Activated CD4-positive, alpha-beta T cell treated with anti-CD3 and anti-CD28 coated beads for 24 hours (primary cell): ENCODE measurements around the gene SERINC4.
"Not testable (repeated sequence)": the region's sequence is repeated elsewhere in the genome, so short reads cannot be mapped to it uniquely, and the experiment has no call there.

Experiments
- DNase-seq, 2 donors: peaks; one replicate each; pipeline ENCODE4 v3.0.0-alpha.2; 2020; ENCODE audit warnings: low read depth in 2 of 2

Gene SERINC4

DNA sequence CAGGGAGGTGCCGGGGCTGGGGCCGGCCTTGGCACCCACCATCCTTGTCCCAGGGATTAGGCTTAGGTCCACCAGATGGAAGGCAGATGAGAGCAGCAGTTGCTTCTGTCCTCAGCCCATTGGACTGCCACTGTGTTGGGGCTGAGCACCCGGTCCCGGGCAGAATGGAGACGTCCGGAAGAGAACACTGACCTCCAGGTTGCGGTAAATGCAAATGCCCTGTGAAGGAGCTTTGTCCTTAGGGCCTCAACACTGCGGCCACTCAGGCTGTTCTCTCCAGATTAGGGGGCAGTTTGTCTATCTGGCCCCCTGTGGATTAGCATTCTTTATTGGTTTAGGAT, at the start of gene SERINC4:
SERINC4 (minus strand) TSS at position 276 of the 341 bp plus-strand sequence; CDS start at position 42, 234 bp downstream.
- no peak for DNase-seq

GRCh38 chr15:43845421-43845820, 45.4 kb upstream of the SERINC4 start:
- no peak for DNase-seq

GRCh38 chr15:43832485-43832884, 32.5 kb upstream of the SERINC4 start:
- not testable (repeated sequence) for DNase-seq

GRCh38 chr15:43831519-43832052, 31.6 kb upstream of the SERINC4 start:
- DNase-seq, result not testable (repeated sequence)

- not testable (repeated sequence) for DNase-seq
Measured at GRCh38 chr15:43830691-43831275, 30.8 kb upstream of the SERINC4 start.

DNA sequence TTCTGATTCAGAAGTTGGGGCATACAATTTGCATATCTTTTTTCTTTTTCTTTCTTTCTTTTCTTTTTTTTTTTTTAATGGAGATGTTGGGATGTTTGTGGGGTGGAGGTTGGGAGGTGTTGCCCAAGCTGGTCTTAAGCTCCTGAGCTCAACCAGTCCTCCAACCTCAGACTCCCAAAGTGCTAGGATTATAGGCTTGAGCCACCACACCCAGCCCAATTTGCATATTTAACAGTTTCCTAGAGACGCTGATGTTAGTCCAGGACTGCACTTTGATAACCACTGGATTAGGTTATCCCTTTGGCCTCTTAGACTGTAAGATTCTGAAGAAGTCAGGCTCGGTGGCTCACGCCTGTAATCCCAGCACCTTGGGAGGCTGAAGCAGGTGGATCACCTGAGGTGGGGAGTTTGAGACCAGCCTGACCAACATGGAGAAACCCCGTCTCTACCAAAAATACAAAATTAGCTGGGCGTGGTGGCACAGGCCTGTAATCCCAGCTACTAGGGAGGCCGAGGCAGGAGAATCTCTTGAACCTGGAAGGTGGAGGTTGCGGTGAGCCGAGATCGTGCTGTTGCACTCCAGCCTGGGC, 30.0 kb upstream of the SERINC4 start:
- DNase-seq, result not testable (repeated sequence)

- peak in 1 of 2 donors; percentile 14 for DNase-seq
Measured at GRCh38 chr15:43828061-43828657, 28.1 kb upstream of the SERINC4 start.

DNA sequence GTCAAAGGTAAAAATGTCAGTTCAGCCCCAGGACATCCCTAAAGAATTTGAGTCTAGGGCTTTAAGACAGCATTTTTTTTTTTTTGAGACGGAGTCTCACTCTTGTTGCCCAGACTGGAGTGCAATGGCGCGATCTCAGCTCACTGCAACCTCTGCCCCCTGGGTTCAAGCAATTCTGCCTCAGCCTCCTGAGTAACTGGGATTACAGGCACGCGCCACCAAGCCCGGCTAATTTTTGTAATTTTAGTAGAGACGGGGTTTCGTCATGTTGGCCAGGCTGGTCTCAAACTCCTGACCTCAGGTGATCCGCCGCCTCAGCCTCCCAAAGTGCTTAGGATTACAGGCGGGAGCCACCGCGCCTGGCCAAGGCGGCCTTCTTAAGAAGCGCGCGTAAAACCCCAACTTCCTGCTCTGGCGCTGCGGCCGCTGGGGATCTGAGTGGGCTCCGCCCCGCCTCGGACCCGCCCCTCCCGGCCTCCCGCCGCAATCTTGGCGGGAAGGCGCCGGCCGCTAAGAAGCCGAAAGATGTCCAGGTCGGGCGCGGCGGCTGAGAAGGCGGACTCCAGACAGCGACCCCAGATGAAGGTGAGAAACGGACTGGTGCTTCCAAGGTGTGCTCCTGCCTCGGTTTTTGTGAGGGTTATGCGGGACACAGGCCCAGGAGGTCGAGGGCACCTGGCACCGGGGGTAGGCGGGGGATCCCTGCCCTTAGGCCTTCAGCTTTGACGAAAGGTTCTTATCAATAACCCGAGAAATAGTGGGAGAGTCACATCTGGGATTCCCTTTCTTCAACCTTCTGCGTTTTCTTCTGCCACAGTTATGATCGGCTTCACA, 26.7 kb upstream of the SERINC4 start, which contains the start of gene WDR76:
WDR76 (plus strand) TSS at position 495 of the 834 bp plus-strand sequence; CDS start at position 526, 31 bp downstream.
- DNase-seq, result peak; percentile 58 to 80

GRCh38 chr15:43826029-43826507, 26.0 kb upstream of the SERINC4 start:
- DNase-seq, result no peak

GRCh38 chr15:43825305-43825704, 25.3 kb upstream of the SERINC4 start:
- DNase-seq, result not testable (repeated sequence)

GRCh38 chr15:43824302-43825246, 24.6 kb upstream of the SERINC4 start, which contains the start of gene MFAP1:
MFAP1 (minus strand) TSS chr15:43824690; CDS start chr15:43824569, 121 bp downstream.
- peak; percentile 85 to 86 for DNase-seq

DNA sequence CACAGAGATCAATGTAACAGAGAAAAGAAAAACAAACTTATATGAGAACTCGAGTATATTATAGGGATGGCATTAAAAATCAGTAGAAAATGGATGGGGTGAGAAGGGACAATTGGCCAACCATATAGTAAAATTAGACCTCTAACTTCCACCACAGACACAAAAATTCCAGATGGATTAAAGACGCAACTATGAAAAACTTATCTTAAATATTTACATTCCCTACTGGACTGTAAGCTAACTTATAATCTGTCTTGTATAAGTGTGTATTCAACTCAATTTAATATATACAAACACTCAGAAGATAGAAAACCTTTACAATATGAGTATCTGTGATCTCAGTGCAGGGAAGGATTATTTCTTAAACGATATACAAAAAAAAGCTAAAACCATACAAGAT, 21.5 kb upstream of the SERINC4 start:
- no peak for DNase-seq

DNA sequence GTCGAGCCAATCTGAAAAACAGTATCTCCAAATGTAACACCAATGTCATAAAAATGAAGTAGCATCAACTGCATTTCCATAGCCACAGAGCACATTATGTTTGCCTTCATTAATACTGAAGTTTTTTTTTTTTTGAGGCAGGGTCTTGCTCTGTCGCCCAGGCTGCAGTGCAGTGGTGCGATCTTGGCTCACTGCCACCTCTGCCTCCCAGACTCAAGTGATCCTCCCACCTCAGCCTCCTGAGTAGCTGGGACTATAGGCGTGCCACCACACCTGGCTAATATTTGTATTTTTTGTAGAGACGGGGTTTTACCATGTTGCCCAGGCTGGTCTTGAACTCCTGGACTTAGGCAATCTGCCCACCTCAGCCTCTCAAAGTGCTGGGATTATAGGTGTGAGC, 15.0 kb upstream of the SERINC4 start:
- DNase-seq, result not testable (repeated sequence)

DNA sequence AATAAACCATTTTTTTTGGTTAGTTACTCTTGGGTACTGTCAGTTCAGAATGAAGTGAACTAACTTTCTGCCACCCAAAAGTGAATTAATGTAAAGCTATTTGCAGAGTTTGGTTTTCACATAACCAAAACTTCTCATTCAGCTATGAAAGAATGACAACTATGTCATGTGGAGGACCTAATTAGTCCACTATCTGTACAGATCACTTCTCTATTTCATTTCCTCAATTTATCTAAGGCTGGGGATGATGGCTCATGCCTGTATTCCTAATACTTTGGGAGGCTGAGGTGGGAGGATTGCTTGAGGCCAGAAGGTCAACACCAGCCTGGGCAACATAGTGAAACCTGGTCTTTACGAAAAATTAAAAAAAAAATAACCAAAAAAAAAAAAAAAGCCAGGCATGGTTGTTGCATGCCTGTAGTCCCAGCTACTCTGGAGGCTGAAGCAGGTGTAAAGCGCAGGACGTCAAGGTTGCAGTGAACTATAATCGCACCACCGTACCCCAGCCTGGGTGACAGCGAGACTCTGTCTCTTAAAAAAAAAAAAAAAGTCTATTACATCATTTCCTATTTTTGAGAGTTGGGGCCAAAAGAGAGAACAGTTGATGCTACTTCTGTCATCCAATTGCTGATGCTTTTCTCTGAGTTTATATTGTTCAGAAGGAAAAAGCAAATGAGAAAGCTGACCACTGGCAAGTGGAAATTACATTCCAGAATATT, 9.1 kb upstream of the SERINC4 start:
- DNase-seq, result no peak

DNA sequence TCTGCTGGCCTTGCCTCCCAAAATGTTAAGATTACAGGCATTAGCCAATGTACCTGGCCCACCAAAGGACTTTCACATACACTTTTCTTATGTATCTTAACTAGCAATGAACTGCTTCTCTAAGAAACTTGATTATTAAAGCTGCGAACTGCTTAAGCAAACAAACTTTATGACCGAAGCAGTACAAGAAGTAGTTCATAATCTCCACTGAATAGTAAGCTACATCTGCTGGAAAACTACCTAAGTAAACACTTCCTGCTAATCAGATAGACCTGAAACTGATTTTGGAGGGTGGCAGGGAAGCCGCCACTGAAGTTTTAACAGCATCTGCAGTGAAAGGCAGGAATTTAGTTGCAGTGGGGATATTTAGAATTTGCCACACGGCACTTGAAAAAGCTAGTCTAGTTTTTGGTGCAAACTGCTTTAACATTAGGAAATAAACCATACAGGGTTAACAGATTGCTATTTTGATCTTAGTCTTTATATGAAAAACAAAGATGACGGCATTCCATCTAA, 8.5 kb upstream of the SERINC4 start:
- no peak for DNase-seq

GRCh38 chr15:43802676-43803075, 2.7 kb upstream of the SERINC4 start:
- DNase-seq, result not testable (repeated sequence)

- peak; percentile 82 to 88 for DNase-seq
Measured at GRCh38 chr15:43800286-43801141, 494 bp upstream of the SERINC4 start, which contains the start of gene HYPK. HYPK (plus strand) TSS chr15:43800599; CDS start chr15:43800623, 24 bp downstream.

- no peak for DNase-seq
Measured at GRCh38 chr15:43799209-43799944, 643 bp downstream of the SERINC4 start.
